ENCODE results near the gene COBL.

The COBL gene

GRCh38 chr7:51014811-51015210 is 301.8 kb downstream of the COBL start:
- Histone ChIP-seq H3K4me3 (ENCODE audit: low read depth, low read length) (no peak overlapping the region), H3K27ac (no peak overlapping the region), H3K27me3 (replicated peaks) (no peaks in the 10 kb centered on the region), H3K36me3 (replicated peaks) (no peaks in the 10 kb centered on the region)
- no peak for TF ChIP-seq CTCF (IDR thresholded peaks at IDR 0.05; ENCODE audit: low read depth, low read length, missing control alignments)
- in situ Hi-C loops (cut with HindIII; ENCODE audit: low pct_ligation_motif_present, low sequenced_read_pairs): no loop called here
- DNase-seq: no peak

DNA sequence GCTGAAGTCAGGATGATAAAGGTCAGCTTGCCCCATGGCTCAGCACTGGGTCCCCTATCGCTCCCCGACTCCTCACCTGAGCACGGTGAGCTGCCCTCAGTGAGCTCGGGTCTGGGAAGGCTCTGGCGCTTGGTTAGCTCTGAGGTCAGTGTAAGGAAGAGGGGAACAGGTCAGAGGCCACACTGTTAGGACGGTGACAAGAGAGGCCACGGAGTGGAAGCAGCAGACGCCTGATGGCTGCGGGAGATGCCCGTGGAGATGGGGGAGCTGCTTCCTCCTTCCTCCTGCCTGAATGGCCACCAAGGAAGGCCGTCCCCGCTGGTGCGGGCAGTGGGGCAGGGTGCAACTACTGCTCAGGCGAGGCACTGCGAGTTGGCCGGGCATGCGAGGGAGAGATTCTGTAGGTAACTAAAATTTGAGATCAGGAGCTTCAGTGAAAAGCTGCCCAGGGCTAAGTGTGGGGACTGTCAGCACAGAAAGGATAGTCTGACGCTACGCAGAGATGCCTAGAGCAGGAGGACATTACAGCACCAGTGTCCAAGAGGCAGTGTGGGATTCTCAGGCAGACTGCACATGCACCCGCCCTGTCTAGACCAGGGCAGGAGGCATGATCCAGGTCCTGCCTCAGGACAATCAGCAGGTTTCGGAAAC is 302.6 kb downstream of the COBL start:
- Histone ChIP-seq H3K27ac (no peak overlapping the region), H3K27me3 (replicated peaks) (no peaks in the 10 kb centered on the region), H3K36me3 (replicated peaks) (no peaks in the 10 kb centered on the region), H3K4me3 (ENCODE audit: low read depth, low read length) (no peak overlapping the region)
- in situ Hi-C loops (cut with HindIII; ENCODE audit: low pct_ligation_motif_present, low sequenced_read_pairs): no loop called here
- no peak for TF ChIP-seq CTCF (IDR thresholded peaks at IDR 0.05; ENCODE audit: low read depth, low read length, missing control alignments)
- DNase-seq: no peak

DNA sequence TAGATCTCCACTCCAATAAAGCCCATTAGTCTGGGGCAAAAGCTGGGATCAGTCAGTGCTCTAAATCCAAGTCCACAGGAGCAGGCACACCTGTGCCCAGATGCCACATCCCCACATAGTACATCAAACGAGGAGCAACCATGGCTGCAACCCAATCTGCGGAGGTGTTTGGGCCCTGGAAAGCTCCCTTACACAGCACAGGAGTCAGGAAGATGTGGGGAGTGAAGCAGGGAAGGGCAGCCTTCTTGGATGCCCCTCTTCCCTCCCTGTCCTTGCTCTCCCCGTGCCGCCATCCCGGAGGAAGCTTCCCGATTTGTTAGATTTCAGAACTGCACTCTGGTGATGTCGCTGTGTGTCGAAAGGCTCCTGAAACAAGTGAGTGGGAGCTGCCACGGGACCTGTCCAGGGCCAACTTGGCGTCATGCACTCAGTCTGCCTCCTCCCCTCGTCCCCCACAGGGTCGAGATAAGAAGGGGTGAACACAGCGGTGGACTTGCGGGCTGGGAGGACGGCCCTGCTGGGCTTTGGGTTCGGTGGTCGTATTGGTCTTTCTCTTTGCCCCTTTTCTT is 303.3 kb downstream of the COBL start:
- no peaks in the 10 kb centered on the region for H3K27me3 ChIP-seq (replicated peaks)
- H3K36me3 ChIP-seq (replicated peaks): no peaks in the 10 kb centered on the region
- no peak for TF ChIP-seq CTCF (IDR thresholded peaks at IDR 0.05; ENCODE audit: low read depth, low read length, missing control alignments)
- in situ Hi-C loops (cut with HindIII; ENCODE audit: low pct_ligation_motif_present, low sequenced_read_pairs): no loop called here
- no peak for DNase-seq
- no peak overlapping the region for H3K27ac ChIP-seq
- no peak overlapping the region for H3K4me3 ChIP-seq (ENCODE audit: low read depth, low read length)

GRCh38 chr7:51012569-51013217 is 303.9 kb downstream of the COBL start:
- no peak for TF ChIP-seq CTCF (IDR thresholded peaks at IDR 0.05; ENCODE audit: low read depth, low read length, missing control alignments)
- in situ Hi-C loops (cut with HindIII; ENCODE audit: low pct_ligation_motif_present, low sequenced_read_pairs): no loop called here
- Histone ChIP-seq H3K36me3 (replicated peaks) (no peaks in the 10 kb centered on the region), H3K27ac (no peak overlapping the region), H3K27me3 (replicated peaks) (no peaks in the 10 kb centered on the region), H3K4me3 (ENCODE audit: low read depth, low read length) (no peak overlapping the region)
- no peak for DNase-seq

- in situ Hi-C loops (cut with HindIII; ENCODE audit: low pct_ligation_motif_present, low sequenced_read_pairs): no loop called here
- Histone ChIP-seq H3K27ac (no peak overlapping the region), H3K36me3 (replicated peaks) (no peaks in the 10 kb centered on the region), H3K4me3 (ENCODE audit: low read depth, low read length) (no peak overlapping the region), H3K27me3 (replicated peaks) (no peaks in the 10 kb centered on the region)
- TF ChIP-seq CTCF (IDR thresholded peaks at IDR 0.05; ENCODE audit: low read depth, low read length, missing control alignments): no peak
- no peak for DNase-seq
These were observed 304.8 kb downstream of the COBL start for GRCh38 chr7:51011710-51012350.

All from brain microvascular endothelial cell (primary cell).